Smooth muscle cell (in vitro differentiated cells): ENCODE measurements around the gene SRSF11. TPM values are rescaled to one million over a fixed set of nuclear protein-coding genes. Genes with fewer than 3 reads are reported as not detected.

Experiments
- DNase-seq: peaks from one replicate; lab custom pipeline; 2025; ENCODE audit not compliant: unreplicated experiment; lab: John Stamatoyannopoulos, UW
- H2AFZ ChIP-seq: fragments of 200-600 bp; sonication (generic); 2 replicates; pipeline ENCODE4 v1.6.0; 2016; ENCODE audit warnings: antibody characterized with exemption, low read depth, mild to moderate bottlenecking
- H3F3A ChIP-seq: fragments of 200-600 bp; sonication (generic); 2 replicates; pipeline ENCODE4 v1.6.0; 2017; ENCODE audit warnings: antibody characterized with exemption, low read depth
- H3K27ac ChIP-seq: fragments of 200-600 bp; sonication (generic); 2 replicates; pipeline ENCODE4 v1.5.1; 2016; ENCODE audit warnings: low read depth, mild to moderate bottlenecking
- H3K27me3 ChIP-seq: fragments of 200-600 bp; sonication (generic); 2 replicates; pipeline ENCODE4 v1.6.1; 2016; ENCODE audit warnings: low read depth, mild to moderate bottlenecking
- H3K36me3 ChIP-seq: fragments of 200-600 bp; sonication (generic); 2 replicates; pipeline ENCODE4 v1.5.1; 2016; ENCODE audit warnings: low read depth
- H3K4me1 ChIP-seq: fragments of 200-600 bp; sonication (generic); 2 replicates; pipeline ENCODE4 v1.5.1; 2016; ENCODE audit warnings: low read depth
- H3K4me2 ChIP-seq: fragments of 200-600 bp; sonication (generic); 2 replicates; pipeline ENCODE4 v1.6.0; 2016; ENCODE audit warnings: mild to moderate bottlenecking
- H3K4me3 ChIP-seq: fragments of 200-600 bp; sonication (generic); 2 replicates; pipeline ENCODE4 v1.5.1; 2016; ENCODE audit warnings: mild to moderate bottlenecking
- H3K79me2 ChIP-seq: fragments of 200-600 bp; sonication (generic); 2 replicates; pipeline ENCODE4 v1.6.0; 2016; ENCODE audit warnings: low read depth, mild to moderate bottlenecking
- H3K9ac ChIP-seq: fragments of 200-600 bp; sonication (generic); 2 replicates; pipeline ENCODE4 v1.6.0; 2016; ENCODE audit warnings: low read depth
- H3K9me3 ChIP-seq: fragments of 200-600 bp; sonication (generic); replicated peaks from 2 replicates; pipeline ENCODE4 v1.5.1; 2016; ENCODE audit warnings: low read depth
- H4K20me1 ChIP-seq: fragments of 200-600 bp; sonication (generic); 2 replicates; pipeline ENCODE4 v1.6.0; 2016; ENCODE audit warnings: low read depth
- WGBS: methylation state at CpG from one replicate; pipeline ENCODE4 v1.1.7; 2016; ENCODE audit warnings: low lambda C conversion rate; 5-methylcytosine and 5-hydroxymethylcytosine counted together
- polyA plus RNA-seq: library from polyadenylated mRNA; unstranded; fragments of >200 nt; fragmentation: Nextera tagmentation; extraction: Ambion mirVana; gene quantifications from 2 replicates; pipeline ENCODE4 v1.2.1, GENCODE V29; 2016
- total RNA-seq: library from RNA; depleted of rRNA; stranded (reverse); fragments of >200 nt; gene quantifications from 2 replicates; pipeline ENCODE4 v1.2.3, GENCODE V29; 2014
- TF ChIP-seq, protein P1 (sequence below): fragments of 200-600 bp; sonication (generic); IDR thresholded peaks from 2 replicates; pipeline ENCODE4 v1.5.1; 2017; ENCODE audit warnings: borderline replicate concordance, mild to moderate bottlenecking, antibody characterized with exemption; ENCODE audit not compliant: insufficient read depth, poor library complexity, severe bottlenecking

The SRSF11 gene
- total and polyA plus RNA-seq, 2 experiments from 2014 or later: 155 to 211 TPM

- no peak for DNase-seq
- Histone ChIP-seq H3K4me2 (no peak overlapping the region), H3K4me3 (no peak overlapping the region), H3K27me3 (no peaks in the 10 kb centered on the region), H3K9me3 (no peaks in the 10 kb centered on the region), H2AFZ (no peak overlapping the region), H3K79me2 (peaks cover 4% of the 10 kb centered on the region), H3K4me1 (peaks cover 7% of the 10 kb centered on the region), H3K36me3 (no peaks in the 10 kb centered on the region), H3K9ac (no peak overlapping the region), H3F3A (peaks cover 5% of the 10 kb centered on the region), H4K20me1 (peaks cover 31% of the 10 kb centered on the region), H3K27ac (no peak overlapping the region)
- WGBS: 91% methylated on average over 5 of the region's 5 CpGs
- TF ChIP-seq, protein P1, sequence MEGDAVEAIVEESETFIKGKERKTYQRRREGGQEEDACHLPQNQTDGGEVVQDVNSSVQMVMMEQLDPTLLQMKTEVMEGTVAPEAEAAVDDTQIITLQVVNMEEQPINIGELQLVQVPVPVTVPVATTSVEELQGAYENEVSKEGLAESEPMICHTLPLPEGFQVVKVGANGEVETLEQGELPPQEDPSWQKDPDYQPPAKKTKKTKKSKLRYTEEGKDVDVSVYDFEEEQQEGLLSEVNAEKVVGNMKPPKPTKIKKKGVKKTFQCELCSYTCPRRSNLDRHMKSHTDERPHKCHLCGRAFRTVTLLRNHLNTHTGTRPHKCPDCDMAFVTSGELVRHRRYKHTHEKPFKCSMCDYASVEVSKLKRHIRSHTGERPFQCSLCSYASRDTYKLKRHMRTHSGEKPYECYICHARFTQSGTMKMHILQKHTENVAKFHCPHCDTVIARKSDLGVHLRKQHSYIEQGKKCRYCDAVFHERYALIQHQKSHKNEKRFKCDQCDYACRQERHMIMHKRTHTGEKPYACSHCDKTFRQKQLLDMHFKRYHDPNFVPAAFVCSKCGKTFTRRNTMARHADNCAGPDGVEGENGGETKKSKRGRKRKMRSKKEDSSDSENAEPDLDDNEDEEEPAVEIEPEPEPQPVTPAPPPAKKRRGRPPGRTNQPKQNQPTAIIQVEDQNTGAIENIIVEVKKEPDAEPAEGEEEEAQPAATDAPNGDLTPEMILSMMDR: no peak
These were observed 56.7 kb downstream of the SRSF11 start for GRCh38 chr1:70277875-70278274.

DNA sequence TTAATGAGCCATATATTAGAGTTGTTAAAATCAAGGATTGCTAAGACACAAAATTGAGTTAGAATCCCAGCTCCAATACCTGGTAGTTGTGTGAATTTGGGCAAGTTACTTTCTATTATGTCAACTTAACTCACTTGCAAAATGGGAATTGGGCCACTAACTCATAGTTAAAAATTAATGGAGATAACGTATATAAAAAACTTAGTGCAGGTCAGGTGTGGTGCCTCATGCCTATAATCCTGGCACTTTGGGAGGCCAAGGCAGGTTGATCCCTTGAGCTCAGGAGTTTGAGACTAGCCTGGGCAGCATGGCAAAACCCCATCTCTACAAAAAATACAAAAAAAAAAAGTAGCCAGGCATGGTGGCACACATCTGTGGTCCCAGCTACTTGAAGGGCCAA, 57.5 kb downstream of the SRSF11 start:
- Histone ChIP-seq H3F3A (peaks cover 5% of the 10 kb centered on the region), H4K20me1 (peaks cover 37% of the 10 kb centered on the region), H3K79me2 (peaks cover 4% of the 10 kb centered on the region), H3K27ac (no peak overlapping the region), H3K4me3 (no peak overlapping the region), H3K9me3 (no peaks in the 10 kb centered on the region), H3K27me3 (no peaks in the 10 kb centered on the region), H3K36me3 (no peaks in the 10 kb centered on the region), H2AFZ (no peak overlapping the region), H3K4me2 (no peak overlapping the region), H3K9ac (no peak overlapping the region), H3K4me1 (peaks cover 7% of the 10 kb centered on the region)
- no peak for DNase-seq
- WGBS: 100% methylated on average over 1 of the region's 1 CpG
- TF ChIP-seq, protein P1: no peak

- Histone ChIP-seq H3K9ac (no peak overlapping the region), H3K36me3 (no peaks in the 10 kb centered on the region), H3K79me2 (peaks cover 18% of the 10 kb centered on the region), H2AFZ (no peak overlapping the region), H3F3A (peaks cover 5% of the 10 kb centered on the region), H3K9me3 (no peaks in the 10 kb centered on the region), H3K27me3 (no peaks in the 10 kb centered on the region), H3K4me3 (no peak overlapping the region), H3K4me2 (no peak overlapping the region), H3K27ac (peak overlapping the region; percentile 16), H4K20me1 (peaks cover 31% of the 10 kb centered on the region), H3K4me1 (peaks cover 2% of the 10 kb centered on the region)
- TF ChIP-seq, protein P1: no peak
- no peak for DNase-seq
- WGBS: 91% methylated on average over 2 of the region's 2 CpGs
These were observed 63.2 kb downstream of the SRSF11 start for GRCh38 chr1:70284366-70284765.

GRCh38 chr1:70286453-70286852, 65.3 kb downstream of the SRSF11 start:
- H3F3A ChIP-seq: no peaks in the 10 kb centered on the region
- peaks cover 19% of the 10 kb centered on the region for H4K20me1 ChIP-seq
- no peaks in the 10 kb centered on the region for H3K9me3 ChIP-seq
- no peak overlapping the region for H3K4me2 ChIP-seq
- no peak for DNase-seq
- H3K27me3 ChIP-seq: no peaks in the 10 kb centered on the region
- H3K79me2 ChIP-seq: peaks cover 18% of the 10 kb centered on the region
- H3K4me3 ChIP-seq: no peak overlapping the region
- TF ChIP-seq, protein P1: no peak
- H3K36me3 ChIP-seq: peaks cover 2% of the 10 kb centered on the region
- H3K4me1 ChIP-seq: no peaks in the 10 kb centered on the region
- no peak overlapping the region for H3K9ac ChIP-seq
- no peak overlapping the region for H2AFZ ChIP-seq
- no peak overlapping the region for H3K27ac ChIP-seq
- whole genome bisulfite sequencing: 84% methylated on average over 5 of the region's 5 CpGs
